Measurements from ENCODE around the gene TNNT2.

DNA sequence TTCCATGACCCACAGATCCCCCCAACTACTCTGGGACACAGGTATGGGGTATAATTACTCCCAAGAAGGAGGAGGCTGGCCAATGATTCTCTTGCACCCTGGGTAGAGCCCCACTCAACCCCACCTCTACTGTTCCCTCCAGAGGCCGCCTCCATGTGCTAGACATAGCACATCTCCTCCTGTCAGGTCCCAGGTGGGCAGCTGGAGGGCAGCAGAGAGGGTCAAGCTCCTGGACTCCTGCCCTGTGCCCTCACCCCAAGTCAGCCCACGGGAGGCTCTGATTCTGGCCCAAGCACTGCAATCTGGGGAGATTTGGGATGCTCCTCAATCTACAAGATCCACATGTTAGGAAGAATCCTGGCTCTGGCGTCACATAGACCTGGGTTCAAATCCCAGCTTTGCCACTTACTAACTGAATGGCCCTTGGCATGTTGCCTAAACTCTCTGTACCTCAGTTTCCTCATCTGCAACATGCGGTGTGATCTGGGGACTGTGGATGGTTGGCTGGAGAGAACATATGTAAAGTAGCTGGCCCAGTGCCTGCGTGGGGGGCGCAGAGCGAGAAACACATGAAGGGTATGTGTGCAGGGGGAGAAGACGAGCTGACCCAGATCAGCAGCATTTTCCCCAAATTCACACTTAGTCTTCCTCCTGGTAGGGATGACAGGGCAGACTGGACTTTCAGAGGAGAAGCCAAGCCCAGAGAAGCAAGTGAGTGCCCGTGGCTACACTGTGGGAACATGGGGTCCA is 23.2 kb downstream of the TNNT2 start:
- TF ChIP-seq FOXM1 (IDR thresholded peaks at IDR 0.05; ENCODE audit: borderline replicate concordance) (no peak), SUZ12 (IDR thresholded peaks at IDR 0.05) (no peak), NFRKB (IDR thresholded peaks at IDR 0.05) (no peak), SP1 (IDR thresholded peaks at IDR 0.05) (no peak), ELF4 (IDR thresholded peaks at IDR 0.05) (no peak), TARDBP (IDR thresholded peaks at IDR 0.05) (no peak), FOXA1 (IDR thresholded peaks at IDR 0.05) (no peak)

All from HEK293T (cell line).